HepG2 (cell line): ENCODE measurements around the gene TTC31.

Experiments
- CHD2 ChIP-seq: IDR thresholded peaks from 2 replicates; pipeline ENCODE4 v1.6.1; 2011; ENCODE audit warnings: low read depth, low read length, improper control_type of control experiment
- EP300 ChIP-seq, 3 experiments: sonication (generic) in 1 of 3; formaldehyde crosslinking in 1 of 3; IDR thresholded peaks; 2 replicates each; pipeline versions ENCODE4 v1.5.1 to v1.6.1; 2011 to 2020; ENCODE audit warnings: low read depth in 2 of 3, low read length in 2 of 3, borderline replicate concordance in 1 of 3, improper control_type of control experiment in 1 of 3, mild to moderate bottlenecking in 1 of 3, missing genetic modification reagents in 1 of 3, moderate library complexity in 1 of 3
- EZH2 ChIP-seq: conservative IDR thresholded peaks from 2 replicates; pipeline ENCODE4 v1.6.1; 2012; ENCODE audit warnings: mild to moderate bottlenecking, low read depth, low read length, moderate library complexity
- KMT2B ChIP-seq: IDR thresholded peaks from 2 replicates; pipeline ENCODE4 v1.6.1; 2016; ENCODE audit warnings: missing genetic modification reagents, missing compliant biosample characterization
- PAWR ChIP-seq: sonication (generic); formaldehyde crosslinking; IDR thresholded peaks from 2 replicates; pipeline ENCODE4 v1.4.0; 2020; ENCODE audit warnings: missing genetic modification reagents, mild to moderate bottlenecking, borderline replicate concordance
- POLR2AphosphoS2 ChIP-seq: IDR thresholded peaks from 2 replicates; pipeline ENCODE4 v1.6.1; 2011; ENCODE audit warnings: low read depth, low read length, improper control_type of control experiment
- POLR2AphosphoS5 ChIP-seq: IDR thresholded peaks from 2 replicates; pipeline ENCODE4 v1.6.1; 2012; ENCODE audit warnings: low read depth, low read length
- SETDB1 ChIP-seq: sonication (generic); formaldehyde crosslinking; IDR thresholded peaks from 2 replicates; pipeline ENCODE4 v1.5.1; 2020; ENCODE audit warnings: missing genetic modification reagents, mild to moderate bottlenecking, borderline replicate concordance
- ZNF792 ChIP-seq: IDR thresholded peaks from 2 replicates; pipeline ENCODE4 v1.6.1; 2016
- TF ChIP-seq, protein P1 (sequence below): sonication (generic); formaldehyde crosslinking; IDR thresholded peaks from 2 replicates; pipeline ENCODE4 v1.8.0; 2022; ENCODE audit warnings: missing genetic modification reagents, mild to moderate bottlenecking, moderate library complexity, borderline replicate concordance
- TF ChIP-seq, protein P2 (sequence below): sonication (generic); formaldehyde crosslinking; IDR thresholded peaks from 2 replicates; pipeline ENCODE4 v1.5.1; 2020; ENCODE audit warnings: mild to moderate bottlenecking, missing genetic modification reagents, moderate library complexity
- TF ChIP-seq, protein P3 (sequence below): sonication (generic); formaldehyde crosslinking; IDR thresholded peaks from 2 replicates; pipeline ENCODE4 v1.4.0; 2020; ENCODE audit warnings: missing genetic modification reagents
- TF ChIP-seq, protein P4 (sequence below): IDR thresholded peaks from 2 replicates; pipeline ENCODE4 v1.6.1; 2016; ENCODE audit warnings: low read depth, control low read depth
- TF ChIP-seq, protein P5 (sequence below): sonication (generic); formaldehyde crosslinking; IDR thresholded peaks from 2 replicates; pipeline ENCODE4 v1.4.0; 2020; ENCODE audit warnings: mild to moderate bottlenecking, missing genetic modification reagents, borderline replicate concordance

DNA sequence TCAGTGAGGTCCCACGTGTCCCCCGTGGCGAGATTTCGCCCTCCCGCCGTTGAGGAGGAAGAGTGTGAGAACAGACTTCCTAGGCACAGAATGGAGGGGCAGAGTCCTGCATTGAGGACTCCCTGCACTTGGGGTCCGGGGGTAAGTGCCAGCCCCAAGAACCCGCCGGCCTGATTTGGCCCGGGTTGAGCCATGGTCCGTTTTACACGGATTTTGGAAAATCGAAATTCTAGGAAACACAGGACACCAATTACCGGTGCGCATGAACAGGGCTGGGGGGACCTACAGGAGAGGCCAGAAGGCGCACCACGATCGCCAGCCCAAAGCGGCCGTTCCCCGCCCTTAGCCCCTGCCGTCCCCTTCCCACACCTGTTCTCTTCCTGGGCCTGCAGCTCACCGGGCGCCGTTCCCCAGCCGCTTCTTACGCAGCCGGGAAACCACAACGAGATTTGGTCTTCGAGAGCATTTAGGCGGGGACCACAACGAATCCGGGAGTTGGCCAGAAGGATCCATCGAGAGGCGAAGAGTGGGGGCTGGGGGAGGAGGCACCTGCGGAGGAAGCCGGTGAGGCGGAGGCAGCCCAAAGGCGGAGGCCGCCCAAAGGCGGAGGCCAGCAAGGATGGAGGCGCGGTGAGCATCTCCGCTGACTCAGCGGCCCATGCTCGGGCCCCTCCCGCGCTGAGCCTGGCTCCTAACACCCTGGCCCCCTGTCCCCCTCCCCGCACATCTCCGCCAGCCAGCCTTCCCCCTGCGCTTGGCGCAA is 30.9 kb downstream of the TTC31 start:
- TF ChIP-seq, protein P1, sequence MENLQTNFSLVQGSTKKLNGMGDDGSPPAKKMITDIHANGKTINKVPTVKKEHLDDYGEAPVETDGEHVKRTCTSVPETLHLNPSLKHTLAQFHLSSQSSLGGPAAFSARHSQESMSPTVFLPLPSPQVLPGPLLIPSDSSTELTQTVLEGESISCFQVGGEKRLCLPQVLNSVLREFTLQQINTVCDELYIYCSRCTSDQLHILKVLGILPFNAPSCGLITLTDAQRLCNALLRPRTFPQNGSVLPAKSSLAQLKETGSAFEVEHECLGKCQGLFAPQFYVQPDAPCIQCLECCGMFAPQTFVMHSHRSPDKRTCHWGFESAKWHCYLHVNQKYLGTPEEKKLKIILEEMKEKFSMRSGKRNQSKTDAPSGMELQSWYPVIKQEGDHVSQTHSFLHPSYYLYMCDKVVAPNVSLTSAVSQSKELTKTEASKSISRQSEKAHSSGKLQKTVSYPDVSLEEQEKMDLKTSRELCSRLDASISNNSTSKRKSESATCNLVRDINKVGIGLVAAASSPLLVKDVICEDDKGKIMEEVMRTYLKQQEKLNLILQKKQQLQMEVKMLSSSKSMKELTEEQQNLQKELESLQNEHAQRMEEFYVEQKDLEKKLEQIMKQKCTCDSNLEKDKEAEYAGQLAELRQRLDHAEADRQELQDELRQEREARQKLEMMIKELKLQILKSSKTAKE (CRISPR knock-in tag), result no peak
- TF ChIP-seq, protein P2, sequence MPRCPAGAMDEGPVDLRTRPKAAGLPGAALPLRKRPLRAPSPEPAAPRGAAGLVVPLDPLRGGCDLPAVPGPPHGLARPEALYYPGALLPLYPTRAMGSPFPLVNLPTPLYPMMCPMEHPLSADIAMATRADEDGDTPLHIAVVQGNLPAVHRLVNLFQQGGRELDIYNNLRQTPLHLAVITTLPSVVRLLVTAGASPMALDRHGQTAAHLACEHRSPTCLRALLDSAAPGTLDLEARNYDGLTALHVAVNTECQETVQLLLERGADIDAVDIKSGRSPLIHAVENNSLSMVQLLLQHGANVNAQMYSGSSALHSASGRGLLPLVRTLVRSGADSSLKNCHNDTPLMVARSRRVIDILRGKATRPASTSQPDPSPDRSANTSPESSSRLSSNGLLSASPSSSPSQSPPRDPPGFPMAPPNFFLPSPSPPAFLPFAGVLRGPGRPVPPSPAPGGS (CRISPR knock-in tag), result no peak
- TF ChIP-seq, protein P3, sequence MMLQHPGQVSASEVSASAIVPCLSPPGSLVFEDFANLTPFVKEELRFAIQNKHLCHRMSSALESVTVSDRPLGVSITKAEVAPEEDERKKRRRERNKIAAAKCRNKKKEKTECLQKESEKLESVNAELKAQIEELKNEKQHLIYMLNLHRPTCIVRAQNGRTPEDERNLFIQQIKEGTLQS, result no peak
- TF ChIP-seq KMT2B (CRISPR knock-in tag) (no peak), CHD2 (no peak), SETDB1 (no peak), EP300 (IDR thresholded peaks at IDR 0.05; ENCODE audit: low read depth in 2 of 2, low read length in 2 of 2) (no peak), EP300 (CRISPR knock-in tag; IDR thresholded peaks at IDR 0.05; ENCODE audit: borderline replicate concordance) (no peak), EZH2 (no peak), PAWR (no peak), POLR2AphosphoS2 (no peak), POLR2AphosphoS5 (no peak), ZNF792 (CRISPR knock-in tag) (no peak)
- TF ChIP-seq, protein P4, sequence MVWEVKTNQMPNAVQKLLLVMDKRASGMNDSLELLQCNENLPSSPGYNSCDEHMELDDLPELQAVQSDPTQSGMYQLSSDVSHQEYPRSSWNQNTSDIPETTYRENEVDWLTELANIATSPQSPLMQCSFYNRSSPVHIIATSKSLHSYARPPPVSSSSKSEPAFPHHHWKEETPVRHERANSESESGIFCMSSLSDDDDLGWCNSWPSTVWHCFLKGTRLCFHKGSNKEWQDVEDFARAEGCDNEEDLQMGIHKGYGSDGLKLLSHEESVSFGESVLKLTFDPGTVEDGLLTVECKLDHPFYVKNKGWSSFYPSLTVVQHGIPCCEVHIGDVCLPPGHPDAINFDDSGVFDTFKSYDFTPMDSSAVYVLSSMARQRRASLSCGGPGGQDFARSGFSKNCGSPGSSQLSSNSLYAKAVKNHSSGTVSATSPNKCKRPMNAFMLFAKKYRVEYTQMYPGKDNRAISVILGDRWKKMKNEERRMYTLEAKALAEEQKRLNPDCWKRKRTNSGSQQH, result no peak
- TF ChIP-seq, protein P5, sequence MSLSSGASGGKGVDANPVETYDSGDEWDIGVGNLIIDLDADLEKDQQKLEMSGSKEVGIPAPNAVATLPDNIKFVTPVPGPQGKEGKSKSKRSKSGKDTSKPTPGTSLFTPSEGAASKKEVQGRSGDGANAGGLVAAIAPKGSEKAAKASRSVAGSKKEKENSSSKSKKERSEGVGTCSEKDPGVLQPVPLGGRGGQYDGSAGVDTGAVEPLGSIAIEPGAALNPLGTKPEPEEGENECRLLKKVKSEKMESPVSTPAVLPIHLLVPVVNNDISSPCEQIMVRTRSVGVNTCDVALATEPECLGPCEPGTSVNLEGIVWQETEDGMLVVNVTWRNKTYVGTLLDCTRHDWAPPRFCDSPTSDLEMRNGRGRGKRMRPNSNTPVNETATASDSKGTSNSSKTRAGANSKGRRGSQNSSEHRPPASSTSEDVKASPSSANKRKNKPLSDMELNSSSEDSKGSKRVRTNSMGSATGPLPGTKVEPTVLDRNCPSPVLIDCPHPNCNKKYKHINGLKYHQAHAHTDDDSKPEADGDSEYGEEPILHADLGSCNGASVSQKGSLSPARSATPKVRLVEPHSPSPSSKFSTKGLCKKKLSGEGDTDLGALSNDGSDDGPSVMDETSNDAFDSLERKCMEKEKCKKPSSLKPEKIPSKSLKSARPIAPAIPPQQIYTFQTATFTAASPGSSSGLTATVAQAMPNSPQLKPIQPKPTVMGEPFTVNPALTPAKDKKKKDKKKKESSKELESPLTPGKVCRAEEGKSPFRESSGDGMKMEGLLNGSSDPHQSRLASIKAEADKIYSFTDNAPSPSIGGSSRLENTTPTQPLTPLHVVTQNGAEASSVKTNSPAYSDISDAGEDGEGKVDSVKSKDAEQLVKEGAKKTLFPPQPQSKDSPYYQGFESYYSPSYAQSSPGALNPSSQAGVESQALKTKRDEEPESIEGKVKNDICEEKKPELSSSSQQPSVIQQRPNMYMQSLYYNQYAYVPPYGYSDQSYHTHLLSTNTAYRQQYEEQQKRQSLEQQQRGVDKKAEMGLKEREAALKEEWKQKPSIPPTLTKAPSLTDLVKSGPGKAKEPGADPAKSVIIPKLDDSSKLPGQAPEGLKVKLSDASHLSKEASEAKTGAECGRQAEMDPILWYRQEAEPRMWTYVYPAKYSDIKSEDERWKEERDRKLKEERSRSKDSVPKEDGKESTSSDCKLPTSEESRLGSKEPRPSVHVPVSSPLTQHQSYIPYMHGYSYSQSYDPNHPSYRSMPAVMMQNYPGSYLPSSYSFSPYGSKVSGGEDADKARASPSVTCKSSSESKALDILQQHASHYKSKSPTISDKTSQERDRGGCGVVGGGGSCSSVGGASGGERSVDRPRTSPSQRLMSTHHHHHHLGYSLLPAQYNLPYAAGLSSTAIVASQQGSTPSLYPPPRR (CRISPR knock-in tag), result no peak
